HG03025 (cell line): Measurements from ENCODE around the gene ZSWIM3.
A peak's percentile ranks its signal among the peaks of the same experiment; 100 is the strongest.

Source experiments
- ATAC-seq: cut with Tn5 transposase; IDR thresholded peaks from one replicate; pipeline ENCODE4 v1.9.1; 2021; ENCODE audit warnings: mild to moderate bottlenecking, moderate library complexity; ENCODE audit not compliant: unreplicated experiment, low FRiP score

Gene ZSWIM3

GRCh38 chr20:45832619-45833018 lies 24.8 kb upstream of the ZSWIM3 start:
- ATAC-seq = no peak

GRCh38 chr20:45833030-45833882 lies 24.2 kb upstream of the ZSWIM3 start, which contains the start of gene SNX21:
TSS of gene SNX21 (plus strand) at chr20:45833799. CDS start at chr20:45833920, 121 bp downstream.
- no peak for ATAC-seq

DNA sequence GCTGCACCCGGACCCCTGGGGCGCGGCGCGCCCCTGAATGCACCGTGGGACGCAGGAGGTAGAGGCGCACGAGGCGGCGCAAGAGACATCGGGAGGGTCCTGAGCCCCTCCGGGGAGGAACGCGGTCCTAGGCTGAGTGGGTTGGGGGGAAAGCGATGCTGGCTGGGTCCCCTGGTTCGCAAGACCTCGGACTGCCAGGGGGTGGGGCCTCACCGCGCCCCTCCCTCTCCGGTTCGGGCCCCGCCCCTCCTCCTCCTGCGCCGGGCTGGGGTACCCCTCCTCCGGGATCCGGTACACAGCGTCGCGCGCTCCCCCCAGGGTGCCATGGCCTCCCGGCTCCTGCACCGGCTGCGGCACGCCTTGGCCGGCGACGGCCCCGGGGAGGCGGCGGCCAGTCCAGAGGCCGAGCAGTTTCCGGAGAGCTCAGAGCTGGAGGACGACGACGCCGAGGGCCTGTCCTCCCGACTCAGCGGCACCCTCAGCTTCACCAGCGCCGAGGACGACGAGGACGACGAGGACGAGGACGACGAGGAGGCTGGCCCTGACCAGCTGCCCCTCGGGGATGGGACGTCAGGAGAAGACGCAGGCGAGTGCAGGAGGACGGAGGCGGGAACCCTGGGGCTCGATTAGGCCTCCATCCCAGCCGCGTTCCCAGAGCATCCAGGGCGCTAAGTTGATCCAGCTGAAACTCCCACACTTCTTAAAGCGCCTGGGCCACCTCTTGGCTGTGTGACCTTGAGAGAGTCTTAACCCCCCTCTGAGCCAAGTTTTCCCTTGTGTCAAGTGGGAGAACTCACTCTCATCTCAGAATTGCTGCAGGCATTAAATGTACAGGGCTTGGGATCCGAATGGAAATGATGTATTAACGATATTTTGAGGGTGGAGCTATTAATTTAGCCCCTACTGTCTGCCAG lies 23.3 kb upstream of the ZSWIM3 start:
- ATAC-seq = no peak

DNA sequence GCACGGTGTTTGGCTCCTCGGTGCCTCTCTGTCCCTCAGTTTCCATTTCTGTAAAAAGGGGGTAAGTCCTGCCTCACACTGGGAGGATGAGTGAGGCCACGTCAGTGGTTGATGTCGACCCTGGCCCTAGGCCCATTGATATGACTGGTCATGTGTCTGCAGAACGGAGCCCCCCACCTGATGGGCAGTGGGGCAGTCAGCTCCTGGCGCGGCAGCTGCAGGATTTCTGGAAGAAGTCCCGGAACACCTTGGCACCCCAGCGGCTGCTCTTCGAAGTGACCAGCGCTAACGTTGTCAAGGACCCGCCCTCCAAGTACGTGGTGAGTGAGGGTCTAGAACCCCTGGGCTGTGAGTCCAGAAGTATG lies 22.6 kb upstream of the ZSWIM3 start:
- no peak for ATAC-seq

- no peak for ATAC-seq
Measured at GRCh38 chr20:45835329-45835765, 22.1 kb upstream of the ZSWIM3 start.

DNA sequence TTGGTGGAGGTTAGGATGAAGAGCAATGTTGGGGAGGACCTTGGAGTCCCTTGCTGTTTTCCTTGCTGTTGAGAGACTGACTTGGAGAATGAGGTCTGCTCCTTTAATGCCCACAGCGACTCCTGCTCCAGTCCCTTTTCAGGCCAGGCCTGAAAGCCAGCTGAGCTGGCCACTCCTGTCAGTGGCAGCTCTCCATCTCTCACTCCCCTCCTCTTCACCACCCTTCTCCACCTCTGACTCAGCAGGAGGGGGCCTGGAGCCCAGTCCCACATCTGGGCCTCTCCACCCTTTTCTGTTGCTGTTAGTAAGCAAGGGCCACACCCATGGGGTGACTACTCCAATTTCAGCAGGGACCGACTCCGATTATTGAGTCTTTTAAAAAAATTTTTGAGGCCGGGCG lies 21.6 kb upstream of the ZSWIM3 start:
- ATAC-seq = no peak

DNA sequence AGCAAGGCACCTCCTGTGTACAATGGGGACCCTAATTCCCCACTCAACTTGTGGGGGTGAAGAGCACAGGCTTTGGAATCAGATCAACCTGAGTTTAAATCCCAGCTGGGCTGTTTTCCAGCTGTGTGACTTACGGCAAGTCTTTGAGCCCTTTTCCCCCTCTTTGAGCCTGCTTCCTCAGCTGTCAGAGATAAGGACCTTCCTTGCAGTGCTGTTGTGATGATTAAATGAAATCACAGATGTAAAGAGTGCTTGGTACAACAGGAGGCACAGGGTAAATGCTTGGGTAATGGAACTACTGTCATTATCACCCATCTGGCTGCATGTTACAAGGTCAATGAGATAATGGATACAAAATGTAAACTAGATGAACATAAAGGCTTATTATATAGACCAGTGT lies 20.6 kb upstream of the ZSWIM3 start:
- no peak for ATAC-seq

GRCh38 chr20:45840700-45841198 lies 16.7 kb upstream of the ZSWIM3 start:
- no peak for ATAC-seq

DNA sequence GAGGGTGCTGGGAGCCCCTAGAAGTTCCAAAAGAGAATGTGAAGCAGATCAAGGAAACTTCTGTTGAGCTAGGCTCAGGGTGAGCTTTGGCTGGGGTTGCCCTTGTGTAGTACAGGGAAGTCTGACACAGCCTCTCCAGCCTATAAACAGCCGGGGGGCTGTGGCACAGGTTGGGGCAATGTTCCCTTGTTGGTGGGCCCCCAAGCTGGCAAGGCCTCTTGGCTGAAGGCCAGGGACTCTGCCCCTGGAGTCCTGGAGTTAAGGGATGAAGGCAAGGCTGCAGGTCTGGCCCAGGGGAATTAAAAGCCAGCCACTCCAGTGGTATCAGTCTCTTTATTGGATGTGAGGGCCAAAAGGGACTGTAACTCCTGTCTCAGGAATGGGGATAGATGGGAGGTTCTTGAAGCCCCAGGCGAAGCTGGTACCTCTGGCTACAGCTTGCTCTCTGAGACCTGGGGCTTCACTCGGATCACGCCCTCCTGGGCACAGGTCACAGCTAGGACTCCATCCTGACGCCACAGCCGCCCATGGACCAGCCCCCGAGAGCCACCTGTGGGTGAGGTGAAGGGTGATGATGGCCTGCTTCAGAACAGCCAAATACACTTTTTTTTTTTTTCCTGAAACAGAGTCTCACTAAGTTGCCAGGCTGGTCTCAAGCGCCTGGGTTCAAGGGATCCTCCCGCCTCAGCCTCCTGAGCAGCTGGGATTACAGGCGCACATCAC lies 15.8 kb upstream of the ZSWIM3 start:
- ATAC-seq = no peak

DNA sequence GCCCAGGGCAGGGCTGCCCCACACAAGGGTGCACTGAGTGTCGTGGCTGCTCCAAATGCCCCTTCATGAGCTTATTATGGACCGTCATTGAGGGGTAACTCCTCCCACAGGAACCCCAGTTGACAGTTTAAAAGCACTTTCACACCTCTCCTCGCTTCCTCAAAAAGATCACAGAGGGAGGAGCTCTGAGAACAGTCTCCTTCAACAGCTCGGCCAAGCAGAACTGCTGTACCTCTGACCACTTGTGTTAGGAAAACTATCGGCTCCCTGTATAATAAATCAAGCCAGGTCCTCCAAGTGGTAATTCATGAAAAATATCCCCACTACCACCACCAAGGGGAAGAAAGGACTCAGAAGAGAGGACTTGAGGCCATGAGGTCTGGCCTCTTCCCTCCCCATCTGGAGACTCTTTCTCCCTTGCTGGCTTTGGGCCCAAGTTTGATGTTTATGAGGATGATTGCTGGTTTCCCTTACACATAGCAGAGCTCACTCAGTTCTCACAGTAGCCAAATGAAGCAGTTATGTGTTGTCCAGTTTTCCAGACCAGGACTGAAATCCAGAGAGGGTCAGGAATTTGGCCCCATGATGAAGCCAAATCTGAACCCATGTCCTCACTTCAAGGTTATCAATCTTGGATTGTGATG lies 15.1 kb upstream of the ZSWIM3 start:
- ATAC-seq = peak; percentile 59

DNA sequence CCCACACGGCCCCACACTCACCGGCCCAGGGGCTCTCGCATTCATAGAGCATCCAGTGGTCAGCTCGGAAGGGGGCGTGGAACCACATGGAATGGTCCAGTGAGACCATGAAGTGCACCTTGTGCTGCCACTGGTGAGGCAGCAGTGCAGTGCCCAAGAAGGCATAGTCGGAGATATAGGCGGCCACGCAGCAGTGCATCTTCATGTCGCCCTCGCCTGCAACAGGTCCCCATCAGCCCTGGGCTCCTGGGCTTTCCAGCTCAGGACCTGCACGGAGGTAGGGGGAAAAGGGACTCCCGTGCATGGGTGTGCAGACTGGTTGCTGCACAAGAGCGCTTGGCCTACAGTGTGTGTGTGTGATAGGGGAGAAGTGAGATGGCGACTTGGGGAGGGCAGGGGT lies 13.9 kb upstream of the ZSWIM3 start:
- ATAC-seq = no peak

- no peak for ATAC-seq
Measured at GRCh38 chr20:45845452-45845851, 12.0 kb upstream of the ZSWIM3 start.

GRCh38 chr20:45848421-45848820 lies 9.0 kb upstream of the ZSWIM3 start:
- ATAC-seq = no peak

- no peak for ATAC-seq
Measured at GRCh38 chr20:45848969-45849582, 8.3 kb upstream of the ZSWIM3 start.

GRCh38 chr20:45850238-45850637 lies 7.2 kb upstream of the ZSWIM3 start:
- ATAC-seq = no peak

DNA sequence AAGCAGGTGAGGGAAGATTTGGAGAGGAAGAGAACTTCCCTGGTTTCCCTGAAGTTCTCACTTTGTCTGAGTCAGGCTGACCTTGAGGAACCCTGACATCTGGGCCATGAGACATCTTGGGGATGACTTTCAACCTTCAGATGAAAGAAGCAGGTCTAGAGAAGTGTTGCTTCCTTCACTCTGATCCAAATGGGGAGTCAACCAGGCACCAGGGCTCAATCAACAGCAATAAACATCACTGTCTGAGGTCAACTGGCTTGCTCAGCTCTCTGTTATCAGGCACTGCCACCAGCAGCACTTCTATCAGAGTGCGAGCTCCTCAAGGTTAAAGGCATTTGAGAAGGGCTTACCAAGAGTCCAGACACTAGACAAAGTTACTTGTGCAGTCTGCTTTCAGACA lies 6.5 kb upstream of the ZSWIM3 start:
- no peak for ATAC-seq

DNA sequence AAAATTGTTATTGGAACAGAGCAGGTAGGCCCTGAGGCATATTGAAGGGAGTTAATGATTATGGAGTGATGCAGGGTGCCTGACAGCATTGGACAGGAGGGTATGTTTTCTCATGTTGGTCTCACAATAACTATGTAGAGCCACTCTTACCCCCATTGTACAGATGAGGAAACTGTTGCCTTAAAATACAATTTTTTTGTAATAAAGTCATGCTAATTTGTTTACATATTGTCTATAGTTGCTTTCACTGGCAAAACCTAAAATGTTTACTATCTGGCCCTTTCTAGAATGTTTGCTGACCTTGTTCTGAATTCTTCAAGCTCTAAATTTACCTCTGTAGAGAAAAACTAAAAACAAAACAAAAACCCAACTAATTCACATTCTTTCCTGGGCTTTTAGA lies 5.9 kb upstream of the ZSWIM3 start:
- ATAC-seq = no peak

- no peak for ATAC-seq
Measured at GRCh38 chr20:45852326-45852725, 5.1 kb upstream of the ZSWIM3 start.

- ATAC-seq = no peak
Measured at GRCh38 chr20:45853484-45853883, 3.9 kb upstream of the ZSWIM3 start.

GRCh38 chr20:45857882-45858216 lies 435 bp downstream of the ZSWIM3 start:
- peak; percentile 1 for ATAC-seq
